ENCODE measurements around the gene MSANTD4.

Gene MSANTD4

DNA sequence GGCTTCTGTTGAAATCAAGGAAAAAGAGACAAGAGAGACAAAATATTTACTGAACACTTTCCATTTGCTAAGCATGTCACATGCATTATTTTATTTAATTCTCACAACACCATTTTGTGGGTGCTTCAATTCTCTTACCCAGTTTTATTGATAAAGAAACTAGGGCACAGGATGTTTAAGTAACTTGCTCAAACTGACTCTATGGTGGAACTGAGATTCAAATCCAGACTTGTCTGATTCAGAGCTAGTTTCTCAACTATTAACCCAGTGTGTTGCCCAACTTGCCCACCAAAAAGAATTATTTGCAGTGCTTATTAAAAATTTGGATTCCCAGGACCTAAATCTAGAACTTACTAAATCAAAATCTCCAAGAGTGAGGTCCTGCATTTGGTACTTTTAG, 21.5 kb upstream of the MSANTD4 start:
- no peak overlapping the region for H3K4me3 ChIP-seq (ENCODE audit: low read length)
- no peak overlapping the region for H3K9ac ChIP-seq (ENCODE audit: low read length)
- DNase-seq (ENCODE audit: low read depth) = no peak

DNA sequence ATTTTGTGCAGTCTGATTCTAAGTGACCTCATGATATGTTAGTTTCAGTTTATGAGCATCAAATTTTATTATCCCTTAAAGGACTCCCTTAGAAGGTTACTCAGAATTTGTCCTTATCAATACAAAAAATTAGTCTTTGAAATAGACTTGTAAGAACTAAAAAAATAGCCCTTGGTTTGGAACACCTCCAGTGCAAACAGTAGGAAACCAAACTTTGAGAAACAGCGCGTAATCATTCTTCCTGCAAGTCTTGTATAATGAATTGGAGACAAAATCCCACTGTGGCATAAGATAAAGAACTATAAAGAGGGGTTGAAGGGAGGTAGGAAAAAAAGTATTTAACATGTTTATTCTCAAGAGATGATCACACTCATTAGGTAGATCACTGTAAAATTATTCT, 10.8 kb upstream of the MSANTD4 start:
- no peaks in the 10 kb centered on the region for H3K9me3 ChIP-seq (ENCODE audit: control insufficient read depth, low read length)
- DNase-seq (ENCODE audit: low read depth) = no peak
- no peak overlapping the region for H3K4me3 ChIP-seq (ENCODE audit: low read length)
- H3K36me3 ChIP-seq (ENCODE audit: control insufficient read depth, insufficient read depth, low read length, severe bottlenecking) = no peaks in the 10 kb centered on the region
- no peaks in the 10 kb centered on the region for H3K27me3 ChIP-seq (replicated peaks; ENCODE audit: control insufficient read depth, insufficient read depth, low read length)
- H3K4me1 ChIP-seq (ENCODE audit: control insufficient read depth, insufficient read depth, low read length) = no peaks in the 10 kb centered on the region
- H3K9ac ChIP-seq (ENCODE audit: low read length) = no peak overlapping the region

More for the DNA sequence above, 21.5 kb upstream of the MSANTD4 start:
- no peaks in the 10 kb centered on the region for H3K4me1 ChIP-seq (ENCODE audit: control insufficient read depth, insufficient read depth, low read length)
- H3K27me3 ChIP-seq (replicated peaks; ENCODE audit: control insufficient read depth, insufficient read depth, low read length) = no peaks in the 10 kb centered on the region
- H3K36me3 ChIP-seq (ENCODE audit: control insufficient read depth, insufficient read depth, low read length, severe bottlenecking) = no peaks in the 10 kb centered on the region
- H3K9me3 ChIP-seq (ENCODE audit: control insufficient read depth, low read length) = no peaks in the 10 kb centered on the region

DNA sequence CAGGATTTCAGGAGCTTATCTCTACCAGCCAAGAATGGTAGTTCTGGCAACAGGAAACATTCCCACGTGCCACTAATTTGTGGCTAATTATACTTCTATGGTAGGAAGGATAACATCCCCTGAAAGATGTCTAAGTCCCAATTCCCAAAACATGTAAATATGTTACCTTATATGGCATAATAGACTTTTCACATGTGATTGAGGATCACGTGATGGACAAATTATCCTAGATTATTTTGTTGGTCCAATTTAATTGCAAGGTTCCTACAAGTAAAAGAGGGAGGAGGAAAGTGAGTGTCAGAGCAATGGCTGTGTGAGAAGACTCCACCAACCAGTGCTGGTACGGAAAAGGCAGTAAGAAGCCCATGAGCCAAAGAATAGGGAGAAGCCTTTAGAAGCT, 9.9 kb upstream of the MSANTD4 start:
- Histone ChIP-seq H3K9ac (ENCODE audit: low read length) (no peak overlapping the region), H3K9me3 (ENCODE audit: control insufficient read depth, low read length) (peaks cover 3% of the 10 kb centered on the region), H3K4me1 (ENCODE audit: control insufficient read depth, insufficient read depth, low read length) (no peaks in the 10 kb centered on the region), H3K4me3 (ENCODE audit: low read length) (no peak overlapping the region), H3K27me3 (replicated peaks; ENCODE audit: control insufficient read depth, insufficient read depth, low read length) (no peaks in the 10 kb centered on the region), H3K36me3 (ENCODE audit: control insufficient read depth, insufficient read depth, low read length, severe bottlenecking) (no peaks in the 10 kb centered on the region)
- no peak for DNase-seq (ENCODE audit: low read depth)

DNA sequence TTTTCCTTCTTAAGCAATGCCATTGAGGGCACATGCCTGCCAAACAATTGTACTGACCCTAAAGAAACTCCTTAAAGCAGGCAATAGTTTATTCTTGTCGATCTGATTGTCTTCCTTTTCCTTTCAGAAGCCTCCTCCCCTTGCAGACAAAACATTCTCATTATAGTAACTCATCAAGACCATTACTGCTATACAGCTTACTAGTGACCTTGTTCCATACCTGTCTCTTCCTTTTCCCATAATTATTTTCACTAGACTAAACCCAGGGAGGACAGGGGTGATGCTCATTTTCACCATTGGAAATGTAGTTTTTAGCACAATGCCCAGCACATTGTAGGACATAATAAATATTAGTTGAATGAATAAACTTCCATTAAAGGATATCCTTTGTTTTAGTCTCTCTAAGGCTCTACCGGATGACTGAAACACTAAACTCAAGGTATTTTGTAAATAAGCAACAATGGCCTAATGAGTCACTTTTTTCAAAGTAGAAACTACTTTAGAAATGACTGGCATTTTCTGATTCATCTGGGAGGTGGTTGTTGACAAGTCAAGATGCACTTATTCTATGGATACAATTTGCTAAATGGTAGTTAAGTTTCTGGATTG, 9.3 kb upstream of the MSANTD4 start:
- no peak overlapping the region for H3K4me3 ChIP-seq (ENCODE audit: low read length)

DNA sequence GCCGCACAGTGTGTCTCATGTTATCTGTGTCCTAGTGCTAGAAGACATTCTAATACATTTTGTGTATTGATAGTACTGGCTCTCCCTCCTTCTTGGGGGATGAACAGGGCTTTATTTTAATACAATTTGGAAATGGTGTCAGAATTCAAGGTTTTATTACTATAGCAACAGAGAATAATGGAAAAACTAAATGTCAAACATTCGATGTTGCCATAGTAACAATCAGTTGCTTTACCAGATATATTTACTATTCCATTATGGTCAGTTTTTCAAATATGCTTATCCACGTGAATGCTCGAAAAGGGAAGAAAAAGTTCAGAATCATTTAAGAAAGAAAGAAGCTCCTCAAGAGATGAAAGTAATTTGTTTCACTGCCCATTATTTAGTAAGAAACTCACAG, 8.6 kb upstream of the MSANTD4 start:
- Histone ChIP-seq H3K4me1 (ENCODE audit: control insufficient read depth, insufficient read depth, low read length) (no peaks in the 10 kb centered on the region), H3K9me3 (ENCODE audit: control insufficient read depth, low read length) (peaks cover 3% of the 10 kb centered on the region), H3K4me3 (ENCODE audit: low read length) (no peak overlapping the region), H3K9ac (ENCODE audit: low read length) (no peak overlapping the region), H3K27me3 (replicated peaks; ENCODE audit: control insufficient read depth, insufficient read depth, low read length) (no peaks in the 10 kb centered on the region), H3K36me3 (ENCODE audit: control insufficient read depth, insufficient read depth, low read length, severe bottlenecking) (no peaks in the 10 kb centered on the region)
- no peak for DNase-seq (ENCODE audit: low read depth)

More for the DNA sequence above, 9.3 kb upstream of the MSANTD4 start:
- Histone ChIP-seq H3K27me3 (replicated peaks; ENCODE audit: control insufficient read depth, insufficient read depth, low read length) (no peaks in the 10 kb centered on the region), H3K9ac (ENCODE audit: low read length) (no peak overlapping the region), H3K4me1 (ENCODE audit: control insufficient read depth, insufficient read depth, low read length) (no peaks in the 10 kb centered on the region), H3K9me3 (ENCODE audit: control insufficient read depth, low read length) (peaks cover 3% of the 10 kb centered on the region), H3K36me3 (ENCODE audit: control insufficient read depth, insufficient read depth, low read length, severe bottlenecking) (no peaks in the 10 kb centered on the region)
- peak; percentile 29 for DNase-seq (ENCODE audit: low read depth)

DNA sequence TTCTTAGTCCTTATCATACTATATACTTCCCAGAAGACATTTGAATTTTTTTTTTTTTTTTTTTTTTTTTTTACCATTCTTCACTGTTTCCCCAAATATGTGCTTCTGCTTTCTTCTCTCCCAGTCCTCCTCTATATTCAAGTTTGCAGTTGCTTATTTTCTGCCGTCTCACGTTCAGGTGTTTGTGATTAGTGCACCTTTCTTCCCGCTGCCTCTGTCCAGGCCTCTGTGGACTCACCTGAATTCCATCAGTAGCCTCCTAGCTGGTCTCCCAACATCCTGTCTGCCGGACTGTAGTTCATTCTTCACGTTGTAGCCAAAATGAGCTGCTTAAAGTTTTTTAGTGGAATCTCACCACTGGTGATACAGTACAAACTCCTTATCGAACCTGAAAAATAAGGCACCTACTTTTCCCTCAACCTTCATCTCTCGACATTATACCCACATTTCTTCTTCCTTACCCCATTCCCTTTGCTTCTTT, 795 bp upstream of the MSANTD4 start:
- DNase-seq (ENCODE audit: low read depth) = no peak
- no peaks in the 10 kb centered on the region for H3K27me3 ChIP-seq (replicated peaks; ENCODE audit: control insufficient read depth, insufficient read depth, low read length)
- peaks cover 3% of the 10 kb centered on the region for H3K9me3 ChIP-seq (ENCODE audit: control insufficient read depth, low read length)
- H3K9ac ChIP-seq (ENCODE audit: low read length) = peak overlapping the region; percentile 76
- H3K36me3 ChIP-seq (ENCODE audit: control insufficient read depth, insufficient read depth, low read length, severe bottlenecking) = no peaks in the 10 kb centered on the region
- H3K4me3 ChIP-seq (ENCODE audit: low read length) = peak overlapping the region; percentile 92
- H3K4me1 ChIP-seq (ENCODE audit: control insufficient read depth, insufficient read depth, low read length) = peaks cover 18% of the 10 kb centered on the region

DNA sequence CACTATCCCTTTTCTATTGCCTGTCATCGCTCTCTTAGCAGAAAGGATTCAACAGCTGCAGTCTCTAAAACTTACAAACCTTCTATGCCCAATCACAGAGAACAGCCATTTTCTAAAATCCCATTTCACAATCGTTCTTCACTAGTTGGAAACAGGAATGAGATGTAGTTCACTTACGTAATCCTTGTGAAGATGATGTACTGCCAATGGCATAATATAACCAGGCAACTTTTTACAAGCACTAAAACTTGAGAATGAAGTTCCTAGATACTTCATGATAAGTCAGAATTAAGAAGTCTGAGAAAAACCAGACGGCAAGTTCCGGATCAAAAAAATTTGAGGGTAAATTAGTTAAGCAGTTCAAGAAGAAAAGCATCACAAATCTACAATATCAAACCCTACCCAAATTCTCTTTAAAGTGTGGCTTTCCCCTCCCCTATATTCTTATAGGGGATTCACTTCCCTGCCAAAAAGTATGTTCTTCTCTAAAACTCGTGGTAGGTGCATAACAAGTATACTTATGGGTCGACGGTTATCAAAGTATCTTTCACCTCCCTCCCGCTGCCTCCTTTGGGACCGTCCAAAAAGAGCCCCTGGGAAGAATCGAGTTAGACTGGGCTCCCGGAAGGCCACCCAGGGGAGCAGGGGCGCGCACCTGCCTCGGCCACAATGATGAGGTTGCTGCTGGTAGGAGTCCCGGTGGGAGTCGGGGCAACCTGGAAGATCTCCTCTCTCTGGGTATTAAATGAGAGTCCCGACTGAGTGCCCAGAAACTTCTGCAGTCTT, 666 bp downstream of the MSANTD4 start:
- H3K36me3 ChIP-seq (ENCODE audit: control insufficient read depth, insufficient read depth, low read length, severe bottlenecking) = no peaks in the 10 kb centered on the region
- H3K4me1 ChIP-seq (ENCODE audit: control insufficient read depth, insufficient read depth, low read length) = peaks cover 18% of the 10 kb centered on the region
- H3K9me3 ChIP-seq (ENCODE audit: control insufficient read depth, low read length) = no peaks in the 10 kb centered on the region
- DNase-seq (ENCODE audit: low read depth) = peak; percentile 91
- H3K4me3 ChIP-seq (ENCODE audit: low read length) = peak overlapping the region; percentile 92
- H3K9ac ChIP-seq (ENCODE audit: low read length) = peak overlapping the region; percentile 89
- H3K27me3 ChIP-seq (replicated peaks; ENCODE audit: control insufficient read depth, insufficient read depth, low read length) = no peaks in the 10 kb centered on the region

DNA sequence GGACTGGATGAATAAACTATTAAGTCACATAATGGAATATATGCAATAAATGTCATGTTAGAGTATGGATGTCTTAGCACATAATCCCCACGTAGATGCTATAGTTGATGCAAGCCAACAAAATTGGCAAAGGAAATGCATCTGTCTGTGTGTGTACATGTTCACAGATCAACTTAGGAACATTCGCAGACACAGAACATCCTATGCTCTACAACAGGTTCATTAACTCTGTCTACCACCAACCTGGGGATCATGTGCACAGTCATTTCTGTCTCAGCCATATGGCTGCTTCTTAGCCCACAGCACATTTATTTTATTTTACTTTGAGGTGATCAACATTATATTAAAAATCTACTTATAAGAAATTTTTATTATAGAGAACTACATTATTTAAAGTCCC, 4.9 kb downstream of the MSANTD4 start:
- H3K36me3 ChIP-seq (ENCODE audit: control insufficient read depth, insufficient read depth, low read length, severe bottlenecking) = no peaks in the 10 kb centered on the region
- H3K27me3 ChIP-seq (replicated peaks; ENCODE audit: control insufficient read depth, insufficient read depth, low read length) = no peaks in the 10 kb centered on the region
- H3K9me3 ChIP-seq (ENCODE audit: control insufficient read depth, low read length) = no peaks in the 10 kb centered on the region
- H3K4me3 ChIP-seq (ENCODE audit: low read length) = no peak overlapping the region
- peaks cover 27% of the 10 kb centered on the region for H3K4me1 ChIP-seq (ENCODE audit: control insufficient read depth, insufficient read depth, low read length)
- no peak overlapping the region for H3K9ac ChIP-seq (ENCODE audit: low read length)
- DNase-seq (ENCODE audit: low read depth) = no peak

DNA sequence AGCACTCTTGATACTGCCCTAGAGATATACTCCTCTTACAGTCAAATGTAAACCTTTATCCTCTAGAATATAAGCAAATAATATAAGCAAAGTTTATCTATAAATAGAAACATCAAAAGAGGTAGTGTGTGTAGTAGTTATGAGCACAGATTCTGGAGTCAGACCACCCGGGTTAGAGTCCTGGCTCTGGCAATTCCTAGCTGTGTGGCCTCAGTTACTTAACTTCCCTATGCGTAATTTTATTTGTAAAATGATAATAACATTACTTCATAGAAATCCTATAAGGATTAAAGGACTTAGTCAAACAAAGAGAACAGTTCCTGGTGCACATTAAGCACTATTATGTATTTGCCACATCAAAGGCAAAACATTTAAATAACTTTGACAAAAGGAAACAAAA, 7.0 kb downstream of the MSANTD4 start:
- no peaks in the 10 kb centered on the region for H3K27me3 ChIP-seq (replicated peaks; ENCODE audit: control insufficient read depth, insufficient read depth, low read length)
- H3K9me3 ChIP-seq (ENCODE audit: control insufficient read depth, low read length) = no peaks in the 10 kb centered on the region
- no peak for DNase-seq (ENCODE audit: low read depth)
- H3K9ac ChIP-seq (ENCODE audit: low read length) = no peak overlapping the region
- no peak overlapping the region for H3K4me3 ChIP-seq (ENCODE audit: low read length)
- H3K36me3 ChIP-seq (ENCODE audit: control insufficient read depth, insufficient read depth, low read length, severe bottlenecking) = peaks cover 8% of the 10 kb centered on the region
- H3K4me1 ChIP-seq (ENCODE audit: control insufficient read depth, insufficient read depth, low read length) = peaks cover 32% of the 10 kb centered on the region

DNA sequence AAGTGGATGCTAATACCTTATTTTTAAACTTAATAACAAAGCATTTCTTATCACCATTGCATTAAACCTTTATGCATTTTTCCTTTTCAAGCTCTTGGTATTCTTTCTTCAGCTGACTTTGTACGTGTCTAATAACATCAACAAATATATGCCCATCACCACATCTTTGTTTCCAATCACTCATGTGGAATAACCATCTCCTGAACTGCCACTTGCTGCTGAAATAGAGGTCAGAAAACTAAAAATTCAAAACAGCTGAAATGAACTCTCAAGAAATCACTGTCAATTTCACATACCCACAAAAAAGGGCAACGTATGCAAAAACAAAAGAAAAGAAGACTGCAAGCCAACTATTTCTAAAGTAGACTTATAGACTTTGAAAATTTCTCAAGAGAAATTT, 7.4 kb downstream of the MSANTD4 start:
- no peaks in the 10 kb centered on the region for H3K9me3 ChIP-seq (ENCODE audit: control insufficient read depth, low read length)
- no peak overlapping the region for H3K4me3 ChIP-seq (ENCODE audit: low read length)
- no peak overlapping the region for H3K9ac ChIP-seq (ENCODE audit: low read length)
- peaks cover 12% of the 10 kb centered on the region for H3K36me3 ChIP-seq (ENCODE audit: control insufficient read depth, insufficient read depth, low read length, severe bottlenecking)
- H3K4me1 ChIP-seq (ENCODE audit: control insufficient read depth, insufficient read depth, low read length) = peaks cover 32% of the 10 kb centered on the region
- H3K27me3 ChIP-seq (replicated peaks; ENCODE audit: control insufficient read depth, insufficient read depth, low read length) = no peaks in the 10 kb centered on the region
- no peak for DNase-seq (ENCODE audit: low read depth)

DNA sequence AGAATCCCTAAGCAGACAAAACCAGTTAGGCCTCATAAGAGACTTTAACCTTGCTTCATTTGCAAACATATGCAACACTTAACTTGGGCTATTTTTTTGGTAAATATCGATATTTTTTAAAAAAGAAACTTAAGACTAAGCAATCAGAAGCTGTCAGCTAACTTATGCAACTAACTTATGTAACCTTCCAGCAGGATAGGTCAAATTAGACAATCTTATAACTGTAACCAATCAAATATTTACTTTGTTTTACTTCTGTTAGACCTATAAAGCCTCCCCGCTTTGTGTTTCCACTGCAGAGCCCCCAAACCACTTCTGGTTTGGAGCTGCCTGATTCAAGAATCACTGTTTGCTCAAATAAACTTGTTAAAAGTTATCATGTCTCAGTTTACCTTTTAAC, 8.0 kb downstream of the MSANTD4 start:
- Histone ChIP-seq H3K9ac (ENCODE audit: low read length) (no peak overlapping the region), H3K27me3 (replicated peaks; ENCODE audit: control insufficient read depth, insufficient read depth, low read length) (no peaks in the 10 kb centered on the region), H3K4me1 (ENCODE audit: control insufficient read depth, insufficient read depth, low read length) (peaks cover 32% of the 10 kb centered on the region), H3K4me3 (ENCODE audit: low read length) (no peak overlapping the region), H3K36me3 (ENCODE audit: control insufficient read depth, insufficient read depth, low read length, severe bottlenecking) (peaks cover 18% of the 10 kb centered on the region), H3K9me3 (ENCODE audit: control insufficient read depth, low read length) (no peaks in the 10 kb centered on the region)
- DNase-seq (ENCODE audit: low read depth) = no peak

Measured in adipocyte (in vitro differentiated cells).